HCT116 (cell line): ENCODE data around the gene SYNDIG1. TPM values are rescaled to one million over a fixed set of nuclear protein-coding genes. Genes with fewer than 3 reads are reported as not detected.

Experiments used
- ATAC-seq: fragments of 200-7000 bp; cut with Tn5 transposase; 2 replicates; pipeline ENCODE4 v1.9.1; 2020; ENCODE audit warnings: mild to moderate bottlenecking, moderate library complexity
- BruUV-seq: library from RNA; stranded (reverse); fragments of 400-500 nt; replicated peaks from 2 replicates; lab custom pipeline; 2021; lab: Mats Ljungman, UMichigan
- CTCF ChIA-PET: fragments of 300-600 bp; sonication (Branson Sonifier 250); formaldehyde crosslinking; loops from one replicate; lab custom pipeline; 2021; ENCODE audit warnings: antibody characterized with exemption; lab: Charles Lee
- POLR2A ChIA-PET: fragments of 300-600, 350-600 bp; sonication (Branson Sonifier 250); formaldehyde crosslinking; loops from one replicate; lab custom pipeline; 2021; ENCODE audit warnings: antibody characterized with exemption; lab: Charles Lee
- RAD21 ChIA-PET, 2 experiments: fragments of 300-600 bp; sonication (Branson Sonifier 250); formaldehyde crosslinking; loops; one replicate each; lab custom pipeline; 2023; ENCODE audit warnings: low total read pairs in 2 of 2; ENCODE audit not compliant: uncharacterized antibody in 2 of 2, unreplicated experiment in 2 of 2, low non-redundant PET in 1 of 2; lab: Charles Lee
- DNase-seq: peaks from one replicate; pipeline ENCODE4 v3.0.0-alpha.2; 2010; ENCODE audit warnings: low read depth, low spot score
- H2AFZ ChIP-seq: fragments of 200-600 bp; shearing (Covaris generic), sonication (generic); 2 replicates; pipeline ENCODE4 v1.6.1; 2017; ENCODE audit warnings: low read depth, mixed run types, mixed read lengths, antibody characterized with exemption, low read length; ENCODE audit not compliant: poor library complexity, severe bottlenecking
- H3K27ac ChIP-seq: 2 replicates; pipeline ENCODE4 v1.5.1; 2012; ENCODE audit warnings: low read depth, low read length
- H3K27me3 ChIP-seq: fragments of 200-600 bp; sonication (generic); 2 replicates; pipeline ENCODE4 v1.6.1; 2016; ENCODE audit warnings: mixed run types, low read length, mixed read lengths; ENCODE audit not compliant: insufficient read depth
- H3K36me3 ChIP-seq, 2 experiments: fragments of 200-500 bp in 1 of 2; fragments of 200-600 bp in 1 of 2; sonication (Bioruptor generic) in 1 of 2; sonication (generic) in 1 of 2; 2 replicates each; pipeline versions ENCODE4 v1.5.1 to v1.6.1; 2014 to 2016; ENCODE audit warnings: low read length in 2 of 2, inconsistent platforms in 1 of 2, mixed read lengths in 1 of 2, mixed run types in 1 of 2; ENCODE audit not compliant: insufficient read depth in 2 of 2, control insufficient read depth in 1 of 2
- H3K4me1 ChIP-seq, 2 experiments: fragments of 200-600 bp in 1 of 2; sonication (generic) in 1 of 2; 2 replicates each; pipeline versions ENCODE4 v1.5.1 to v1.6.1; 2012 to 2017; ENCODE audit warnings: low read length in 2 of 2, inconsistent platforms in 1 of 2, mild to moderate bottlenecking in 1 of 2, mixed read lengths in 1 of 2, mixed run types in 1 of 2, moderate library complexity in 1 of 2; ENCODE audit not compliant: insufficient read depth in 2 of 2, control insufficient read depth in 1 of 2
- H3K4me2 ChIP-seq: fragments of 200-600 bp; sonication (generic); 2 replicates; pipeline ENCODE4 v1.6.1; 2017; ENCODE audit warnings: mixed run types, low read length, mixed read lengths
- H3K4me3 ChIP-seq, 2 experiments: fragments of 200-600 bp in 1 of 2; sonication (generic) in 1 of 2; replicated peaks in 1 of 2; 2 replicates each; pipeline ENCODE4 v1.5.1; 2011 to 2016; ENCODE audit warnings: low read length in 2 of 2, control low read depth in 1 of 2, low read depth in 1 of 2, mild to moderate bottlenecking in 1 of 2, mixed read lengths in 1 of 2, mixed run types in 1 of 2
- H3K79me2 ChIP-seq: fragments of 200-600 bp; sonication (generic); 2 replicates; pipeline ENCODE4 v1.6.1; 2017; ENCODE audit warnings: mild to moderate bottlenecking, mixed run types, low read length, moderate library complexity, mixed read lengths; ENCODE audit not compliant: insufficient read depth
- H3K9ac ChIP-seq: fragments of 200-600 bp; sonication (generic); 2 replicates; pipeline ENCODE4 v1.6.1; 2016; ENCODE audit warnings: low read length, mixed read lengths
- H3K9me2 ChIP-seq: fragments of 200-600 bp; sonication (generic), shearing (Covaris generic); 2 replicates; pipeline ENCODE4 v1.6.1; 2017; ENCODE audit warnings: mixed run types, mild to moderate bottlenecking, moderate library complexity; ENCODE audit not compliant: insufficient read depth
- H3K9me3 ChIP-seq, 2 experiments: fragments of 200-500 bp in 1 of 2; fragments of 200-600 bp in 1 of 2; sonication (Bioruptor generic) in 1 of 2; sonication (generic) in 1 of 2; 2 replicates each; pipeline ENCODE4 v1.6.1; 2014 to 2017; ENCODE audit warnings: low read length in 2 of 2, mixed read lengths in 2 of 2, inconsistent platforms in 1 of 2, low read depth in 1 of 2, mild to moderate bottlenecking in 1 of 2, mixed run types in 1 of 2, moderate library complexity in 1 of 2; ENCODE audit not compliant: control insufficient read depth in 1 of 2, insufficient read depth in 1 of 2
- H4K20me1 ChIP-seq: fragments of 200-600 bp; sonication (generic), shearing (Covaris generic); 2 replicates; pipeline ENCODE4 v1.6.1; 2017; ENCODE audit warnings: mixed run types, mild to moderate bottlenecking, moderate library complexity; ENCODE audit not compliant: insufficient read depth
- EGR1 ChIP-seq: IDR thresholded peaks from 2 replicates; pipeline ENCODE4 v1.6.1; 2012; ENCODE audit warnings: low read depth
- FOSL1 ChIP-seq: IDR thresholded peaks from 2 replicates; pipeline ENCODE4 v1.6.1; 2012; ENCODE audit warnings: low read depth
- SIN3A ChIP-seq: IDR thresholded peaks from 2 replicates; pipeline ENCODE4 v1.6.1; 2012; ENCODE audit warnings: low read depth
- SP1 ChIP-seq: IDR thresholded peaks from 2 replicates; pipeline ENCODE4 v1.6.1; 2012; ENCODE audit warnings: low read depth
- intact Hi-C: fragments of 100-400 bp; cut with micrococcal nuclease; formaldehyde crosslinking; loops from 2 replicates; pipeline ENCODE4 v1.10.0; 2022
- total RNA-seq: library from RNA; stranded (reverse); gene quantifications from one replicate; pipeline ENCODE4 v1.2.1, GENCODE V29; 2021; ENCODE audit not compliant: unreplicated experiment

SYNDIG1 gene
- total RNA-seq, 1 experiment from 2014 or later: not detected

DNA sequence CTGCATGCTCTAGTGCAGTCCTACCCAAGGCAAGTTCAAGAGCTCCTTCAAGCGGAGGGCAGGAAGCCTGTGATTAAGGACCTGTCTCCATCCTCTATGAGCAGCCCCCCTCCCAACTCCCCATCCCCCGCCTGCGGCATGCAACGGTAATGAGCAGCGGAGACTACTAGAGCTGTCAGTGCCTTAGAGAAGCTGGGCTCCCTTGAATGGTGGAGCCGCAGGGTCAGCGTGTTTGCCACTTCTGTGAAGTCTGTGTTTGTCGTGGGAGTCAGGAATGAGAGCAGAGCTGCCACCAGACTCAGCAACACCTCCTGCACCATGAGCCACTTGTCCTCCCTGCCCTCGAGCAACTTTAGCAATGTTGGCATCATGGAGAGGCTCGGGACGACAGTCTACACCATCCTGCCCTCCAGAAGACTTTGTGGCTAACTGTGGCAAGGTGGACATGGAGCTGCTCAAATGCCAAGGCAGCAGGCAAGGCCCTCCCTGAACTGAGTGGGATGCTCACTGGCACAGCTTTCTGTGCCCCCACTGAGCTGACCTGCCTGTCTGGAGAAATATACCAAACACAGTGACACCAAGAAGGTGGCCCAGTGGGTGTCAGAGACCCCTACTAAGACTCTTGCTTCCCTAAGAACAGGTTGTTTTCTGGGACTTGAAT lies 23.8 kb upstream of the SYNDIG1 start:
- H3K9ac ChIP-seq: no peak overlapping the region
- no peak overlapping the region for H3K4me3 ChIP-seq
- no peaks in the 10 kb centered on the region for H3K36me3 ChIP-seq
- POLR2A ChIA-PET: no interaction called here
- ATAC-seq (no peak), DNase-seq (no peak)
- H3K9me3 ChIP-seq: no peaks in the 10 kb centered on the region
- no peaks in the 10 kb centered on the region for H3K79me2 ChIP-seq
- H3K4me1 ChIP-seq: no peaks in the 10 kb centered on the region
- RAD21 ChIA-PET: no interaction called here
- H4K20me1 ChIP-seq: no peaks in the 10 kb centered on the region
- H2AFZ ChIP-seq: no peak overlapping the region
- H3K27ac ChIP-seq: no peak overlapping the region
- BruUV-seq: no TSS peak
- H3K4me2 ChIP-seq: no peak overlapping the region
- no peaks in the 10 kb centered on the region for H3K9me2 ChIP-seq
- TF ChIP-seq SP1 (no peak), EGR1 (no peak)
- TF ChIP-seq, all 23 proteins: peak for 0
- CTCF ChIA-PET: no interaction called here
- intact Hi-C loops: loop anchor here (10.0 kb wide), 1 partner anchor 59 kb away; no protein-coding TSS in a partner anchor
- H3K27me3 ChIP-seq: 0 out of 2 replicates have a peak, but pooled peaks cover 4% of the 10 kb centered on the region

DNA sequence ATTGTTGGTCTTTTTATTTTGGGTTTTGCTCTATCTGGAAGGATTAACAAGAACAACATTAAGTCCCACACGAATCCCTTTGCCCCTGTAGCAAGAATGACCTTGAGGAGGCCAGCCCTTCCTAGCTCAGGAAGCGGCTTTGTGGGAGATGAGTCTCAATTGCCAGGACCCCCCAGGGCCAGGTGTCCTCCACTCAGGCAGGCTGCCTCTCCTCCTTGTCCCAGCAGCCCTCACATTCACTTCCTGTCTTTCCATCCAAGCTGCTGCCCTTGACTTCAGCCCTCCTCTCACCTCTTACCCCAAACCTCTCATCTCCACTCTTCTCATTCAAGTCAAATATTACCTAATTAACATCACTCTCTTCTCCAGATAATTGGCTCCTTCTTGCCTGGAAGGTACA lies 22.6 kb upstream of the SYNDIG1 start:
- no peak for ATAC-seq
- CTCF ChIA-PET: no interaction called here
- intact Hi-C loops: loop anchor here (10.0 kb wide), 1 partner anchor 58 kb away; no protein-coding TSS in a partner anchor
- Histone ChIP-seq H4K20me1 (no peaks in the 10 kb centered on the region), H3K27me3 (0 out of 2 replicates have a peak, but pooled peaks cover 4% of the 10 kb centered on the region), H3K4me3 (no peak overlapping the region), H3K27ac (no peak overlapping the region), H3K9me2 (no peaks in the 10 kb centered on the region), H3K9ac (no peak overlapping the region), H3K79me2 (no peaks in the 10 kb centered on the region), H3K9me3 (no peaks in the 10 kb centered on the region), H3K36me3 (no peaks in the 10 kb centered on the region), H3K4me2 (no peak overlapping the region), H2AFZ (no peak overlapping the region), H3K4me1 (no peaks in the 10 kb centered on the region)
- BruUV-seq: no TSS peak
- RAD21 ChIA-PET: no interaction called here
- DNase-seq: no peak
- TF ChIP-seq FOSL1 (no peak), SIN3A (no peak), EGR1 (no peak)
- POLR2A ChIA-PET: no interaction called here
